Endometrial microvascular endothelial cells (primary cell): ENCODE data around the gene LRRC18. TPM values are rescaled to one million over a fixed set of nuclear protein-coding genes. Genes with fewer than 3 reads are reported as not detected.

Experiments used
- in situ Hi-C: cut with HindIII; loops from 2 replicates; pipeline ENCODE4 v1.10.0; 2017; ENCODE audit warnings: low sequenced_read_pairs, low pct_unique_long_range_greater_than_20kb; ENCODE audit errors: inconsistent ontology term
- total RNA-seq: library from RNA; depleted of rRNA; stranded (reverse); fragments of >200 nt; gene quantifications from one replicate; pipeline ENCODE4 v1.2.3, GENCODE V29; 2015; ENCODE audit errors: inconsistent ontology term

The LRRC18 gene
- total RNA-seq, result not detected

DNA sequence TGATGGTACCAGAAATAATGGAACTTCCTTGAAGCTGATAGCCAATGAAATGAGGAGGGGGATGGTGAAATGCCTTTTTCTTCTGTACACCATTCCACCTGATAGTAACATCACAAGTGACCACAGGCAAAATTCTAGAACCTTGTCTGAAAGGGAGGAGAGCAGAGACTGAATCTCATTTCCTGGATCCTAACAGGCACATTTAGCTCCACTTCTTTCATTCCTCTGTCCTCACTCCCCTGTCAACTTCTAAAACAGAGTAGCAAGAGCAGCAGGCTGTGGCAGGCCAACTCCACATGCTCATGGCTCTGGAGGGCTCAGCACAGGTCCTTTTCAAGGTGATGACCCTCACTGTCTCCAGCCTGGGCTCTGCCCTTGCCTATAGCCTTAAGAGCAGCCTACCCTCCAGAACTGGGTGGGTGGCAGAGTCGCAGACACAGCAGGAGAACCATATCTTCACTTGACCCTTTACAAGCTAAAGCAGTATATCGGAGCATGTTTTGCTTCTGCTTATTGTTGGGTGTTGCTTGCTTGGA, at the start of gene LRRC18:
Gene LRRC18, minus strand, starts transcription at position 51 of the 536 bp plus-strand sequence. CDS start 25,685 bp downstream, outside the sequence.
- in situ Hi-C loops, result no loop called here

DNA sequence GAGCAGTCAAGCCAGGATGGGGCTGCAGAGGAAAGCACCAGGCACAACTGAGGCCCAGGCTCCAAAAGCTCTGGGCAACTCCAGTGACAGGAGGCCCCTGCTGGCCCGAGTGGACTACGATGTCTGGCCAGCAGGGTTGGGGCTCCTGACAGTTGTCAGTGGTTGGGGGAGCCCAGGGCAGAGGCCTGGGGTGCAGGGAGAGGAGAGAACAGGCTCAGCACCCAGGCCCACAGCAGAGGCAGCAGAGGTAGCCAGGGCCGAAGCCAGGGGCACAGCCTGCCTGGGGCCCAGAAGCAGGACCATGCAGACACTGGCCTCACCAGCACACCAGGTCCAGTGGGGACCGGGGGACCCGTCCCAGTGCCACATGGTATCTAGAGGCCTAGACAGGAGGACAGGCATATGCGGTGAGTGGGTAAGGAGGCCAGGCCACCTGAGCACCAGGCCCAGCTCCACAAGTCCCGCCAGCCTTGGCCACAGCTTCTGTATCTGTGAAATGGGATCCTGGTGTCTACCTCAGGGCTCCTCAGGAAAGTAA, 46.0 kb upstream of the LRRC18 start:
- in situ Hi-C loops, result no loop called here

DNA sequence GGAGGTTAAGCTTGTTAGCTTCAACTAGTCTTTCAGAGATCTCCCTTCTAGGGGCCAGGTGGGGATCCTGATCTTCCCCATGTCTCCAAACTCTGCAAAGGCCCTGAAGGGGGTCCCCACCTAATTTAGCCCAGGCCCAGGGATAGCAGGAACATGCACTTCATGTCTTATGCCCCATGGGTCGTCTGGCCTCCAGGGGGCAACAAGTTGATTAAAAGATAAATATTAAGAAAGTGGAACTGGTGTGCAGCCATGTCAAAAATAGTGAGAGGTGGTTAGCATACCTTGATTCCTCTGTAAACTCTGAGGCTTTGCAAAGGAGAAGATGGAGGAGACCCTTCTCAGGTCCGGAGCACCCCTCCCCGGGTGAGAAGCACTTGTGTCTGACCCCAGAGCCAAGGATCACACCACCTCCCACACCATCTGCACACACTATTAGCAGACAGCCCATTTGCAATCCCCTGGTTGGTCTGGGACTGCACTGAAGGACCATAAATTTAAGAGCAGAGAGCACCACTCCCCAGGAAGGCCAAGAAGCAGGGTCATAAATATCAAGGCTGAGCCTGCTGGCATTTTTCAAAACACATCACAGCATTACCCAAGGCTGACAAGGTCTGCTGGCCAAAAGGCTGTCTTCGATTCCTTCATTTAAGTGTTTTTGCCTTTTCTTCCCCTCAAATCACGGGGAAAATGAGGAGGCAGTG, 44.2 kb upstream of the LRRC18 start:
- in situ Hi-C loops, result no loop called here

DNA sequence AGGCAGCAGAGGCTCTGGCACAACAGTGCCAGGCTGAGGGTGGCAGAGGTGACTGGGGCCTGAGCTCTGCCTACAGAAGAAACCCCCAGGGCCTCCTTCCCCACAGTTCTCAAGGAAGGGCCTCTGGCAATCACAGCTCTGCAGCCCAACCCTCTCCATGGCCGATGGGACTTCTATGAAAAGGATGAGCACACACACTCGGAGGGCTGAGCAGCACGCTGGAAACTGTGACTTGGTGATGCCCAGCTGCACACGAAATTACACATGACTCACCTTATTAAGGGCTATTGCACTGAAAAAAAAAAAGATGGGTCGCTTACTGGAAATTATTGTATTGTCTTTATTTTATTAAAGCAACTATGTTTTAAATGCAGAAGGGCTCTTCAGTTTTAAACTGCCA, 42.9 kb upstream of the LRRC18 start:
- in situ Hi-C loops, result no loop called here

DNA sequence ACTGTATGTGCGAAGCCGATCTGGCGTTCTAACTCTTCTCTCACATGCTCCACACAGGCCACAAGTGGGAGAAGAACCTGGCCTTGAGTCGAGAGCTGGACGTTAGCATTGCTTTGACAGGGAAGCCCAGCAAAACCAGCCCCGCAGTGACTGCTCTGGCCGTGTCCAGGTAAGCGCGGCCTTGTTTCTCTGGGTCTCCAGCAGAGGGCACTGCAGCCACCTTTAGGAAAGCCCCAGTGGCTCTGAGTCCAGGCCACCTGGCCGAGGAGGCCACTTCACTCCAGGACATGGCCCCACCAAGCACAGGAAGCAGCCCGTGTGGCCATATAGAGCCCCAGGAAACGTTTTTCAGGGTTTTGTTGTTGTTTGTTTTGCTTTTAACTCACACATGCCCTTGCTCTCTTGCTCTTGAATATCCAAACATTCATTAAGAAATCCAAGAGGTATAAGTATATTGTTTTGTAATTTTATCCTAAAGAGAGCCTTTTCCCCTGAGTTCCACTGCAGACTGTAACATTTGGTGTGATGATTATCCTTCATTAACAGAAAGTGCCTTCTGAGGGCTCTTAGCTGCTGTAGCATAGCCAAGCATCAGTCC, 41.8 kb upstream of the LRRC18 start:
- in situ Hi-C loops, result no loop called here

DNA sequence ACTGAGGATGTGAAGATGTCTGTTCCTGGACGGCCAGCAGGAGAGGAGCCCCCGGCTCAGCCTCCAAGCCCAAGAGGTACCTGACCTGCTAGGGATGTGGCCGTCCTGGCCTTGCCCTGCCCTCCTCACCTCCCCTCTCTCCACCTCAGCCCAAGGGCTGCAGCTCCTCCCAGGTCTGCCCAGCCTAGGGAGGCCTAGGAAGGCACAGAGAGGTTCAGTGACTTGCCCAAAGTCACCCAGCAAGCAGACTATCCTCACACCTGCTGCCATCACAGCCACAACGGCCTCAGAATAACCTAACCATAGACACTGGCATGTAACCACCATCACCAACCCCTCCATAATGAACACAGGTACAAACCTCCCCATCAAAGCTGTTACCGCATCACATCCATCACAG, 38.7 kb upstream of the LRRC18 start:
- in situ Hi-C loops, result no loop called here

DNA sequence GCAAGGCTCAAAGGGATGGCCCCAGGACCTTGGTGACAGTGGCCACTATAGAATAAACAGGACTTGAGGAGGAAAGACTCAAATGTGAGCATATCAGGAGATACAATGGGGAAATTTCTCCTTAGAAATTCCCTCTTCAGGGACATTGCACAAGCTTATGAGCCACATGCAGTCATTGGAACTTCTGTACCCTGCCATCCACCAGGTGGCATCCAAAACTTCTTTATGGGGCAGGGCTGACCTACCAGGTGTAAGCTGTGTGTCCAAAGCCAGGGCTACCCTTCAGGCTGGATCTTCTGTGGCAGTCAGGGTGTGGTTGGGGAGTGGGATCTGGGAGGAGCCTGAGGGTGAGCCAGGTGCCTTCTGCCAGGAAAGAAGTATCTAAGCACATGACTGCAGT, 36.6 kb upstream of the LRRC18 start:
- in situ Hi-C loops, result no loop called here

DNA sequence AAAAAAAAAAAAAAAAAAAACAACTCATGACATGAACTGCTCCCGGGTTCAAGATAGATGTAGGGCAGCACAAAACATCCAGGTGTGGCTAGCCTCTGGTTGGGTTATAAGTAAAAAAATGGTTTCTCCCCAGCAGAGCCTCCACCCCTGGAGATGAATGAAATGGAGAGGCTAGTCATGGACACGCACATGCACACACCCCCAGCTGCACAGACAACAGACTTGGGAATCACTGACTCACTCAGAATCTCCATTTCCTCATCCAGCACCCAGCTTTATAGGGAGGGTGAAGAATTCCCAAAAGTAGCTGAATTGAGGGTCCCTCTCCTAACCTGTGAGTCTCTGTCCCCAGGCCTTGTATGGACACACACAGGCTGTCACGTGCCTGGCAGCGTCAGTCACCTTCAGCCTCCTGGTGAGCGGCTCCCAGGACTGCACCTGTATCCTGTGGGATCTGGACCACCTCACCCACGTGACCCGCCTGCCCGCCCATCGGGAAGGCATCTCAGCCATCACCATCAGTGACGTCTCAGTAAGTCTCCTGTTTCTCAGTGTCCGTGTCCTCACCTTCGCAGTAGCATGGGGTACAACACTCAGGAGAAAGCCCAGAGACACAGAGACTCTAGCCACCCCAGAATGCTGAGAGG, 35.0 kb upstream of the LRRC18 start:
- in situ Hi-C loops, result no loop called here

DNA sequence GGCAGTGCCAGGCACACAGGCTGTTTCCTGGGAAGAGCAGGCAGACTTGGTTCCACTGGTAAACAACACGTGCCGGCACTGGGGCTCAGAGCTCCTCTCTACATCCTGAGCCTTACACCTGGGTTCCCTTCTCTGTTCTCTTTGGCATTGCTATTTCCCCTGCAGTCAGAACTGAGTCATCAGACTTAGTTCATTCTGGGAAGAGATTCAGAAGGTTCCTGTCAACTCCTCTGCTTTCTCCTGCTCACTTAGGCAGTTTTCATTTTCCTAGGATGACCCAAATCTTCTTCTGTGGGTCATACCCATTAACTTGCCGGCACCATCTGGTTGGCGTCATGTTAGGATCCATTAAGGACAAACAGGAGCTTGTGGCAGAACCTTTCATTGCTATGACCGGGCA, 33.4 kb upstream of the LRRC18 start:
- in situ Hi-C loops, result no loop called here

DNA sequence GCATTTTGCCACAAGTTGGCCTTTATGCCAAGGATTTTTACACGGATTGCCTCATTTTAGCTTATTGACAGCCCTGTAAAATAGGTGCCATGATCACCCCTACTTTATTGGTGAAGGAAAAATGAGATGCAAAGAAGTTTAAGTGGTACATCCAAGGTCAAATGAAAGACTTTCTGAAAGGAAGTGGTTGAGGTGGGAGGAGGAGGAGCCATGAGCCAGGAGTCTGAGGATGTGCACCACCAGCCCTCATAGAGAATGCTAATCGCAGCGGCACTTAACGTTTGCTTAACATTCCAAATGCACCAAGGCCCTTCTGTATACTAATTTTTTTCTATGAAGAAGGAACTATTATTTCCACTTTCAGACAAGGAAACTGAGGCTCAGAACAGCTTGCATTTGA, 31.0 kb upstream of the LRRC18 start:
- in situ Hi-C loops, result no loop called here

DNA sequence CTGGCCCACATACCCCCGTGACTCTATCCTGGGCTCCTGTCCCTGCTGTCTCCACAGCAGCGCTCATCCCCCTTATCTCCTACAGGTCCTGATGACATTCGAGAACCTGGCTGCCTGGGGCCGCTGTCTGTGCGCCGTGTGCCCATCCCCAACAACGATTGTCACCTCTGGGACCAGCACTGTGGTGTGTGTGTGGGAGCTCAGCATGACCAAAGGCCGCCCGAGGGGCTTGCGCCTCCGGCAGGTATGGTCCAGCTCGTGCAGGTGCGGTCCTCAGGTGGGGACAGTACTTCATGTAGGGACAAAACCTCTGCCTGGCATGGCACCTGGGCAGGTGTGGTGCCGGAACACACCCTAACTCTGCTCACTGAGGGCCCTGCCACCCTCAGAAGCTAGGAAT, 30.4 kb upstream of the LRRC18 start:
- in situ Hi-C loops, result no loop called here

DNA sequence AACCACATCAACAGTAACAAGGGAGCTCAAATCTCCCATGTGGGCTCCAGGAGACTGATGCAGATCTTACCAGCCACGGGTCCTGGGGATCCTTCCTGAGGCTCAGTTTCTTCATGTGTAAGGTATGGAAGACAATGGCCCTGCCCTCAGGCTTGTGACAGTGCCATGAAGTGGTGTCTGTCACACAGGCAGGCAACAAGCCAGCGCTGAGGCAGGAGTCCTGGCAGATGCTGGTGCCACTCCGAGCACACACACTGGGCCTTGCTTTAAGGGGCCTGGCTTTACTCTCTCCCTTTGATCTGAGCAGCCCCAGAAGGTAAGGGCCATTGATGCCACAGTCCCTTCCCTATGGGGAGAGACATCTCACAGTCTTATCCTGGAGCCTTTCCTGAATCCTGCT, 28.4 kb upstream of the LRRC18 start:
- in situ Hi-C loops, result no loop called here

DNA sequence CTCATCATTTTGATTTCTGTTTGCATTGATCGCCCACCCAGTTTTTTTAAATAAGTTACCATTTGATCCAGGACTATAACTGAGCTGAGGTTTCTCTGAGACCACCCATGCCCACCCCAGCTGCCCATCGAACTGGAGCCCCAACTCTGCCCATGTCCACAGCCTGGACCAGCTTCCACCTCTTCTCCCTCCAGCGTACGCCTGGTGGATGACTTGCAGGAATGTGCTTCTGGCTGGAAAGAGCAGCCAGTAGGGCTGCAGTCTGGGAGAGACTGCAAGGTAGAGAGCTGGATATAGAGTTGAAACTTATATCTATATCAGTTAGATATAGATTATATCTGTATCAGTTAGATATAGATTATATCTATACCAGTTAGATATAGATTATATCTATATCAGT, 25.8 kb upstream of the LRRC18 start:
- in situ Hi-C loops, result no loop called here

DNA sequence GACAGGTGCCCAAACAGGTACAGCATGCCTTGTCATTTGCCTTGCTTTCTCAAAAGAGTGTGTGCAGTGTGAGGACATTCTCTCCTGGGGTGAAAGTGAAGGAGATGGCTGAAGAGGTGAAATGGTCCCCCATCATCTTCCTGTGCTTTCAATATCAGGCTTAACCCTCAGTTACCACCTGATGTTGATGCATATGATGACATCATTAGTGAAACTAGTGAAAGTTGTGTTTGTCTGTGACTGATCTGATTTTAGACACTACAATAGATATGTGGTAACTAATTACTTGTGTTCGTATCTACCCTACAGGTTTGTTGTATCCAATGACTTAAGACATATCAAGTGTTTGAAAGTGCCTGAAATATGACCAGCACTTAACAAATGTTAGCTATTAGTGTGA, 24.4 kb upstream of the LRRC18 start:
- in situ Hi-C loops, result no loop called here

DNA sequence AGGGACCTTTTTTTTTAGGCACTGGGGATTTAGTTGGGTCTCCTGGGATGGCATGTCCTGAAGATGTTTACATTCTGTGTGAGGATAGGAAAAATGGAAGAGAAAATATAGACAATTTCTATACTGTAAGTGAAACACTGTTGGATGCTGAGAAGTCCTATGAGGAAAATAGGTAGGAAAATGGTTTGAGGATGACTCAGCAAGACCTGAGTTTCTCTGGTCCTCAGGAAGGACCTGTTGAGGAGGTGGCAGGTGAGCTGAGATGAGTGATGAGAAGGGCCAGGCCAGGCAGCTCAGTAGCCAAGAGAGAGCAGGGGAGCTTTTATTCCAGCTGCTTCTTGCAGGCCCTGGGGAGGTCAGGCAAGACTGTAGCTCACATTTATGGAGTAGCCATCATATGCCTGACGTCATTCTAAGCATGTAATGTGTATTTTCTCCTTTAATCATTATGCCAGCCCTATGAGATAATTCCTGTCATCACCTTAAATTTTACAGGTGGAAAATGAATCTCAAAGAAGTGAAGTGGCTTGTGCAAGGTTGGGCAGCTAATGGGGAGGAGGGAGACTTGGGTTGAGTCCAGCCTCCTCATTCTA, 19.1 kb upstream of the LRRC18 start:
- in situ Hi-C loops, result no loop called here

DNA sequence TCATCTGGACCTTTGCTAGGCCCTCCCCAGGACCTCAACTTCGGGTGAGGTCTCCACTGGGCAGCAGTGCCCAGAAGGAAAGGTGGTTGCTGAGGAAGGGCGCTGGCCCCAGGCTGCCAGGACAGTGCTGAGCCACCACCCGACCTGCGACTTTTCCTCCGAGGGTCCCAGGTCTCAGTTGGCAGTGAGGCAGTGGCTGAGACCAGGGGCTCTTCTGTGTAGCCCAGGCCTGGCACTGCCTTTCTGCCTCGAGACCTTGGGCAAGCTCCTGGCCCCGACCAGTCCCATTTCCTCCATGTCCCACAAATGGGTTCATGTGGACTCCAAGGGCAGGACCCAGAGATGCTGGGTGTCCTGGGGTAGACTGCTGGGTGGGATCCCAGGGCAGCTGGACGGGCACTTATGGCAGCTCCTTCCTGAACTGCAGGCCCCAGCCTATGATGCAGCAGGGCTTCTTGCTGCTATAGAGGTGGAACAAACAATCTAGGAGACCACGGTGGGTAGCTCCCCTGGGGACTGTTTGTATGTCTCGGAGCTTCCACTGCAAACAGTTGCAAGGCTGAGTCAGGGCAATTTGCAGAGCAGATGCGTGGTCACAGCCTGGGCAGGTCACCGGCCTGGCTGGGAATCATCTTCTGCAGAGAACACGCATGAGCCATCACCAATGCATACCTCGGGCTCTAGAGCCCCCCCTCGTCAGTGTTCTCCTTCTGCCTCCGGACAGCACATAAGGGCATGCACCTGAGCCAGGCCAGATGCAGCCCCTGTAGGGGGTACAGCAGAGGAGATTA, 17.9 kb upstream of the LRRC18 start:
- in situ Hi-C loops, result no loop called here

DNA sequence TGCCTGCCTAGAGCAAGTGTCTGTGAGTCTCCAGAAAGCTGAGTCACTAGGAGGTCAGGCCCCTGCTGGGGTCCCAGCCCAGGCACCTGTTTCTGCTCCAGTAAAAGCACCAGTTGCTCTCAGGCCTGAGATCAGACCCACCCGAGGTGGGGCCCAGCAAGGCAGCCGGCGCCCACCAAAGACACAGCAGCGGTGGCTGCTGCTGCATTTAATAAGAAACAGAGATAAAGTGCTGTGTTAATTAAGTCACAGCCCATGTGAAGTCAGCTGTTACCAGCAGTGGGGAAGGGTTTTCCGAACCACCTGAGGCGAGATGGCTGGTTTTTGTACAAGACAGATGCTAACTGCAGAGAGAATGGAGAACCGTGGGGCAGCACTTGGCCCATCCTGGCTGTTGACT, 12.1 kb upstream of the LRRC18 start:
- in situ Hi-C loops, result no loop called here

DNA sequence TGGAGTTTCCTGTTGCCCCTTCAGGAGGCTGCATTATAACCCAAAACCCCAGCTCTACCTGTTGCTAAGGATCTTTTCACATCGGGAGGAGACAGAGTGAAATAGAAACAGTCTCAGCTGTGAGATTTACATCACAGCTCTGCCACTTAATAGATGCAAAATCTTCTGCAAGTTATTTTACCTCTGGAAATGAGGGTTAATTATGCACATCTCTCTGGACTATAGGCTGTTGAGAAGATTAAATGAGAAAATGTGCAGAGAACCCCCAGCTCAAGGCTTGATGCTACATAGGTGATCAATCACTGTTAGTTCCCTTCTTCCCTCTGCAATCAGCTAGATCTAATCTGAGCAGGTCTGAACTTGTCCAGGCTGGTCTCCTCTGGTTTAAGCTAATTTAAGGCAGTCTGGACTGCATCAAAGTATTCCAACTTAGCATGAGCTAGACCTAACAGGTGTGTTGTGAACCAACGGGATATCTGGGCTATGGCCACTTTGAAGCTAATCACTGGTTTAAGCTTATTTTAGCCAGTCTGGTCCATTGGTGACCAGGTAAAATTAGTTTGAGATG, 8.9 kb upstream of the LRRC18 start:
- in situ Hi-C loops, result no loop called here
